Hypothalamus (tissue), 51 donors: ENCODE results near the gene RUBCN.
"Not testable (repeated sequence)": the region's sequence is repeated elsewhere in the genome, so short reads cannot be mapped to it uniquely, and the experiment has no call there.

Experiments used
- DNase-seq, 51 donors: peaks; one replicate each; lab custom pipeline; 2025; lab: John Stamatoyannopoulos, UW

RUBCN gene

GRCh38 chr3:197736010-197736490 lies 654 bp downstream of the RUBCN start:
- DNase-seq, result peak in 6 of 51 donors; percentile 16 to 52 (median 42)

GRCh38 chr3:197734667-197735318 lies 1.9 kb downstream of the RUBCN start:
- no peak for DNase-seq

- DNase-seq, result no peak
Measured at GRCh38 chr3:197733042-197733441, 3.7 kb downstream of the RUBCN start.

GRCh38 chr3:197731483-197731882 lies 5.2 kb downstream of the RUBCN start:
- DNase-seq, result not testable (repeated sequence)

- not testable (repeated sequence) for DNase-seq
Measured at GRCh38 chr3:197730770-197731169, 5.9 kb downstream of the RUBCN start.

GRCh38 chr3:197730200-197730599 lies 6.5 kb downstream of the RUBCN start:
- DNase-seq, result peak in 1 of 51 donors; percentile 15

GRCh38 chr3:197728487-197728886 lies 8.2 kb downstream of the RUBCN start:
- DNase-seq, result no peak

GRCh38 chr3:197727878-197728277 lies 8.8 kb downstream of the RUBCN start:
- DNase-seq, result not testable (repeated sequence)

- no peak for DNase-seq
Measured at GRCh38 chr3:197722734-197723133, 14.0 kb downstream of the RUBCN start.

GRCh38 chr3:197720694-197721093 lies 16.0 kb downstream of the RUBCN start:
- DNase-seq, result no peak

- no peak for DNase-seq
Measured at GRCh38 chr3:197718891-197719290, 17.8 kb downstream of the RUBCN start.

- no peak for DNase-seq
Measured at GRCh38 chr3:197714251-197714650, 22.5 kb downstream of the RUBCN start.

- no peak for DNase-seq
Measured at GRCh38 chr3:197713477-197713822, 23.3 kb downstream of the RUBCN start.

- peak in 50 of 51 donors; percentile 4 to 91 (median 70) for DNase-seq
Measured at GRCh38 chr3:197711973-197712707, 24.6 kb downstream of the RUBCN start.

GRCh38 chr3:197710965-197711364 lies 25.7 kb downstream of the RUBCN start:
- not testable (repeated sequence) for DNase-seq

- no peak for DNase-seq
Measured at GRCh38 chr3:197709135-197709534, 27.6 kb downstream of the RUBCN start.

GRCh38 chr3:197706658-197707057 lies 30.0 kb downstream of the RUBCN start:
- DNase-seq, result no peak

GRCh38 chr3:197701841-197702240 lies 34.9 kb downstream of the RUBCN start:
- no peak for DNase-seq

- no peak for DNase-seq
Measured at GRCh38 chr3:197700095-197700494, 36.6 kb downstream of the RUBCN start.

GRCh38 chr3:197697355-197697754 lies 39.3 kb downstream of the RUBCN start:
- no peak for DNase-seq

GRCh38 chr3:197694251-197694650 lies 42.5 kb downstream of the RUBCN start:
- no peak for DNase-seq

GRCh38 chr3:197692641-197693040 lies 44.1 kb downstream of the RUBCN start:
- no peak for DNase-seq
